Naive thymus-derived CD4-positive, alpha-beta T cell (primary cell): ENCODE data around the gene CXCR2. TPM values are rescaled to one million over a fixed set of nuclear protein-coding genes. Genes with fewer than 3 reads are reported as not detected.
A peak's percentile ranks its signal among the peaks of the same experiment; 100 is the strongest.

Experiments used
- ATAC-seq: fragments of 150-1000 bp; cut with Tn5 transposase; 2 replicates; pipeline ENCODE4 v1.10.0; 2021; ENCODE audit warnings: mild to moderate bottlenecking, moderate library complexity
- CTCF ChIA-PET: fragments of 350-600 bp; sonication (Branson Sonifier 250); formaldehyde crosslinking; loops from one replicate; lab custom pipeline; 2021; ENCODE audit warnings: antibody characterized with exemption; lab: Charles Lee
- POLR2A ChIA-PET: fragments of 350-600 bp; sonication (Branson Sonifier 250); formaldehyde crosslinking; loops from one replicate; lab custom pipeline; 2021; ENCODE audit warnings: antibody characterized with exemption, inconsistent platforms; lab: Charles Lee
- DNase-seq, 9 donors: peaks; one replicate each; pipeline versions ENCODE4 v3.0.0 to v3.0.0-alpha.2; 2020 to 2022; ENCODE audit warnings: mixed read lengths in 1 of 9
- H3K27ac ChIP-seq: one replicate; pipeline ENCODE4 v1.7.0; 2013; ENCODE audit warnings: mild to moderate bottlenecking, low read depth, low read length, moderate library complexity
- H3K27me3 ChIP-seq, 2 donors: one replicate each; pipeline ENCODE4 v1.7.0; 2013; ENCODE audit warnings: low read length in 2 of 2, mild to moderate bottlenecking in 2 of 2, moderate library complexity in 2 of 2; ENCODE audit not compliant: control insufficient read depth in 2 of 2, insufficient read depth in 2 of 2
- H3K36me3 ChIP-seq, 3 experiments: 1 replicate in 2 of 3; 2 replicates in 1 of 3; pipeline ENCODE4 v1.7.0; 2013; ENCODE audit warnings: low read length in 3 of 3, mild to moderate bottlenecking in 3 of 3, moderate library complexity in 1 of 3; ENCODE audit not compliant: insufficient read depth in 3 of 3, control insufficient read depth in 2 of 3
- H3K4me1 ChIP-seq, 2 donors: one replicate each; pipeline ENCODE4 v1.7.0; 2013; ENCODE audit warnings: low read length in 2 of 2, mild to moderate bottlenecking in 2 of 2, moderate library complexity in 1 of 2; ENCODE audit not compliant: control insufficient read depth in 2 of 2, insufficient read depth in 2 of 2
- H3K4me3 ChIP-seq: 2 replicates; pipeline ENCODE4 v1.7.0; 2013; ENCODE audit warnings: mild to moderate bottlenecking, low read length
- H3K9me3 ChIP-seq, 3 experiments: 1 replicate in 2 of 3; 2 replicates in 1 of 3; pipeline ENCODE4 v1.7.0; 2013; ENCODE audit warnings: low read length in 3 of 3; ENCODE audit not compliant: control insufficient read depth in 2 of 3
- H3K27ac Mint-ChIP-seq, 9 donors: one replicate each; pipeline ENCODE4 v1.8.0; 2020 to 2022; ENCODE audit warnings: mixed read lengths in 9 of 9, mild to moderate bottlenecking in 8 of 9, moderate library complexity in 5 of 9, inconsistent platforms in 2 of 9
- H3K27me3 Mint-ChIP-seq, 5 donors: one replicate each; pipeline ENCODE4 v1.8.0; 2021 to 2022; ENCODE audit warnings: mixed read lengths in 5 of 5, mild to moderate bottlenecking in 1 of 5
- H3K36me3 Mint-ChIP-seq, 5 donors: one replicate each; pipeline ENCODE4 v1.8.0; 2020 to 2022; ENCODE audit warnings: mixed read lengths in 5 of 5, mild to moderate bottlenecking in 3 of 5, inconsistent platforms in 1 of 5
- H3K4me1 Mint-ChIP-seq, 7 donors: one replicate each; pipeline ENCODE4 v1.8.0; 2020 to 2022; ENCODE audit warnings: mixed read lengths in 7 of 7, mild to moderate bottlenecking in 3 of 7, inconsistent platforms in 1 of 7
- H3K4me3 Mint-ChIP-seq, 10 donors: one replicate each; pipeline ENCODE4 v1.8.0; 2020 to 2022; ENCODE audit warnings: mild to moderate bottlenecking in 10 of 10, mixed read lengths in 10 of 10, moderate library complexity in 6 of 10, inconsistent platforms in 2 of 10
- H3K9me3 Mint-ChIP-seq, 11 donors: one replicate each; pipeline ENCODE4 v1.8.0; 2020 to 2022; ENCODE audit warnings: mixed read lengths in 11 of 11, mild to moderate bottlenecking in 4 of 11, inconsistent platforms in 1 of 11, moderate library complexity in 1 of 11
- intact Hi-C, 2 donors: fragments of 100-400 bp; cut with micrococcal nuclease; formaldehyde crosslinking; loops; one replicate each; pipeline ENCODE4 v1.15.1; 2023
- polyA plus RNA-seq, 2 donors: library from polyadenylated mRNA; unstranded; fragments of 300-500 nt; fragmentation: Illumina TruSeq; gene quantifications; one replicate each; pipeline ENCODE4 v1.2.3, GENCODE V29; 2021
- total RNA-seq, 6 experiments: library from RNA in 5 of 6; stranded (reverse) in 5 of 6; gene quantifications; 1 replicate in 5 of 6; 2 replicates in 1 of 6; pipeline ENCODE4 v1.2.3 and lab custom pipeline; 2021 to 2026

The CXCR2 gene
- total and polyA plus RNA-seq, 7 experiments from 2014 or later: 0.13 to 3.0 (median 0.73) TPM; not detected in 4

- CTCF ChIA-PET: interaction anchor here (0.8 kb wide), 1 partner anchor 14 kb away, joined by 3 read pairs; the partner anchor contains the start of gene RUFY4
- POLR2A ChIA-PET: no interaction called here
- H3K27me3 Mint-ChIP-seq: peaks cover 0 to 10% (median 5%) of the 10 kb centered on the region in 5 donors
Observed at GRCh38 chr2:218082586-218083351, 43.1 kb upstream of the CXCR2 start.

GRCh38 chr2:218083352-218083676 lies 42.5 kb upstream of the CXCR2 start:
- ChIA-PET POLR2A (no interaction called here), CTCF (no interaction called here)
- ATAC-seq (no peak), DNase-seq (no peak)
- peaks cover 3 to 19% (median 5%) of the 10 kb centered on the region in 5 donors for H3K36me3 Mint-ChIP-seq
- H3K4me3 Mint-ChIP-seq: no peak overlapping the region
- Histone ChIP-seq H3K4me3 (no peak overlapping the region), H3K36me3 (no peaks in the 10 kb centered on the region), H3K4me1 (no peaks in the 10 kb centered on the region), H3K27ac (no peak overlapping the region), H3K27me3 (no peaks in the 10 kb centered on the region), H3K9me3 (peaks cover 0 to 5% (median 0%) of the 10 kb centered on the region in 3 experiments)
- peaks cover 0 to 2% (median 0%) of the 10 kb centered on the region in 7 donors for H3K4me1 Mint-ChIP-seq
- H3K27ac Mint-ChIP-seq: no peak overlapping the region
- H3K27me3 Mint-ChIP-seq: peaks cover 0 to 10% (median 5%) of the 10 kb centered on the region in 5 donors
- H3K9me3 Mint-ChIP-seq: peaks cover 4 to 25% (median 11%) of the 10 kb centered on the region in 11 donors
- intact Hi-C loops: no loop called here

More at GRCh38 chr2:218082586-218083351, 43.1 kb upstream of the CXCR2 start:
- no peak overlapping the region for H3K27ac ChIP-seq
- H3K4me3 Mint-ChIP-seq: no peak overlapping the region
- H3K4me1 Mint-ChIP-seq: peaks cover 0 to 2% (median 0%) of the 10 kb centered on the region in 7 donors
- H3K36me3 Mint-ChIP-seq: peaks cover 3 to 19% (median 5%) of the 10 kb centered on the region in 5 donors
- H3K9me3 Mint-ChIP-seq: peaks cover 4 to 25% (median 11%) of the 10 kb centered on the region in 11 donors
- no peak overlapping the region for H3K4me3 ChIP-seq
- peaks cover 0 to 5% (median 0%) of the 10 kb centered on the region in 3 experiments for H3K9me3 ChIP-seq
- no peaks in the 10 kb centered on the region for H3K4me1 ChIP-seq
- ATAC-seq (no peak), DNase-seq (no peak)
- intact Hi-C loops: no loop called here
- no peaks in the 10 kb centered on the region for H3K27me3 ChIP-seq
- H3K27ac Mint-ChIP-seq: no peak overlapping the region
- H3K36me3 ChIP-seq: no peaks in the 10 kb centered on the region

- no peaks in the 10 kb centered on the region for H3K36me3 ChIP-seq
- H3K4me3 Mint-ChIP-seq: no peak overlapping the region
- H3K36me3 Mint-ChIP-seq: peaks cover 3 to 19% (median 8%) of the 10 kb centered on the region in 5 donors
- H3K27ac Mint-ChIP-seq: no peak overlapping the region
- H3K9me3 Mint-ChIP-seq: peaks cover 4 to 25% (median 14%) of the 10 kb centered on the region in 11 donors
- CTCF ChIA-PET: interaction anchor here (0.6 kb wide), 1 partner anchor 1017 kb away, joined by 3 read pairs; no protein-coding TSS in a partner anchor
- H3K27me3 ChIP-seq: no peaks in the 10 kb centered on the region
- intact Hi-C loops: no loop called here
- no peak for ATAC-seq
- peaks cover 0 to 5% (median 0%) of the 10 kb centered on the region in 3 experiments for H3K9me3 ChIP-seq
- no peak overlapping the region for H3K4me3 ChIP-seq
- no peaks in the 10 kb centered on the region for H3K4me1 Mint-ChIP-seq
- peaks cover 3 to 10% (median 5%) of the 10 kb centered on the region in 5 donors for H3K27me3 Mint-ChIP-seq
- no peak for DNase-seq
- POLR2A ChIA-PET: interaction anchor here (0.8 kb wide), 1 partner anchor 1800 kb away, joined by 3 read pairs; no protein-coding TSS in a partner anchor
- no peaks in the 10 kb centered on the region for H3K4me1 ChIP-seq
- H3K27ac ChIP-seq: no peak overlapping the region
Observed at GRCh38 chr2:218086478-218086877, 39.4 kb upstream of the CXCR2 start.

GRCh38 chr2:218089259-218089658 lies 36.6 kb upstream of the CXCR2 start:
- peaks cover 0 to 5% (median 0%) of the 10 kb centered on the region in 3 experiments for H3K9me3 ChIP-seq
- intact Hi-C loops: no loop called here
- no peak for ATAC-seq
- peaks cover 4 to 25% (median 14%) of the 10 kb centered on the region in 11 donors for H3K9me3 Mint-ChIP-seq
- no peaks in the 10 kb centered on the region for H3K4me1 ChIP-seq
- ChIA-PET POLR2A (no interaction called here), CTCF (no interaction called here)
- no peaks in the 10 kb centered on the region for H3K27me3 ChIP-seq
- DNase-seq: no peak
- peaks cover 0 to 19% (median 8%) of the 10 kb centered on the region in 5 donors for H3K36me3 Mint-ChIP-seq
- H3K27ac ChIP-seq: no peak overlapping the region
- peaks cover 0 to 10% (median 4%) of the 10 kb centered on the region in 5 donors for H3K27me3 Mint-ChIP-seq
- H3K4me3 ChIP-seq: no peak overlapping the region
- no peak overlapping the region for H3K27ac Mint-ChIP-seq
- no peaks in the 10 kb centered on the region for H3K4me1 Mint-ChIP-seq
- no peaks in the 10 kb centered on the region for H3K36me3 ChIP-seq
- H3K4me3 Mint-ChIP-seq: no peak overlapping the region

GRCh38 chr2:218091746-218092145 lies 34.1 kb upstream of the CXCR2 start:
- Histone ChIP-seq H3K9me3 (peaks cover 0 to under 1% (median 0%) of the 10 kb centered on the region in 3 experiments), H3K36me3 (no peaks in the 10 kb centered on the region), H3K4me3 (no peak overlapping the region), H3K27me3 (no peaks in the 10 kb centered on the region), H3K27ac (no peak overlapping the region), H3K4me1 (no peaks in the 10 kb centered on the region)
- ChIA-PET CTCF (no interaction called here), POLR2A (no interaction called here)
- peaks cover 0 to 4% (median 2%) of the 10 kb centered on the region in 5 donors for H3K27me3 Mint-ChIP-seq
- ATAC-seq: peak; percentile 60
- H3K4me3 Mint-ChIP-seq: no peak overlapping the region
- no peak for DNase-seq
- peaks cover 0 to 6% (median under 1%) of the 10 kb centered on the region in 11 donors for H3K9me3 Mint-ChIP-seq
- peaks cover 0 to 4% (median 0%) of the 10 kb centered on the region in 5 donors for H3K36me3 Mint-ChIP-seq
- intact Hi-C loops: no loop called here
- peak overlapping the region in 1 of 9 donors; percentile 23 for H3K27ac Mint-ChIP-seq
- no peaks in the 10 kb centered on the region for H3K4me1 Mint-ChIP-seq

DNA sequence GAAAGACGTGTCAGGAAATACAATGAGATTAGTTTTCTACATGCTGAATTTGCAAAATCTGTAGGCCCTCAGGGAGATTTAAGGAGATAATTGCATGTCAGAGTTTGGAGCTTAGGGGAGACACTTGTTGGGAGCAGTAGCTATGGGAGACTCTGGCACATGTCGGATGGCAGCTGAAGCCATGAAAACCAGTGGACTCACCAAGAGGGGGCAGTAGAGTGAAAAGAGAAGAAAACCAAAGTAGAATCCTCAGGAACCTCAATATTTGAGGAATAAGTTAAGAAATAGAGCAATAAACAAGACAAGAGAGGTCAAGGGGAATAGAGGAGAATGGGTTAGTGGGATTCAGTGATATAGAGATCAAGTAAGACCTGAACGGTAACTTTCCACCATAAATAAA lies 31.9 kb upstream of the CXCR2 start:
- H3K27ac ChIP-seq: no peak overlapping the region
- no peaks in the 10 kb centered on the region for H3K9me3 ChIP-seq
- Mint-ChIP-seq H3K4me3 (no peak overlapping the region), H3K27me3 (peaks cover 0 to 15% (median under 1%) of the 10 kb centered on the region in 5 donors), H3K4me1 (no peaks in the 10 kb centered on the region), H3K27ac (no peak overlapping the region), H3K9me3 (peaks cover 0 to 2% (median 0%) of the 10 kb centered on the region in 11 donors), H3K36me3 (peaks cover 0 to 1% (median 0%) of the 10 kb centered on the region in 5 donors)
- H3K4me3 ChIP-seq: no peak overlapping the region
- H3K36me3 ChIP-seq: no peaks in the 10 kb centered on the region
- no peaks in the 10 kb centered on the region for H3K4me1 ChIP-seq
- ChIA-PET POLR2A (no interaction called here), CTCF (no interaction called here)
- no peak for DNase-seq
- intact Hi-C loops: no loop called here
- no peaks in the 10 kb centered on the region for H3K27me3 ChIP-seq
- ATAC-seq: no peak
